PC-3 (cell line): Measurements from ENCODE around the gene ELF4. TPM values are rescaled to one million over a fixed set of nuclear protein-coding genes. Genes with fewer than 3 reads are reported as not detected.

Experiments used
- ATAC-seq: fragments of 200-7000 bp; cut with Tn5 transposase; 2 replicates; pipeline ENCODE4 v1.9.1; 2020; ENCODE audit warnings: mild to moderate bottlenecking, moderate library complexity
- BruUV-seq: library from RNA; stranded (reverse); fragments of 400-500 nt; replicated peaks from 2 replicates; lab custom pipeline; 2021; lab: Mats Ljungman, UMichigan
- CTCF ChIA-PET: fragments of 300-600 bp; sonication (Branson Sonifier 250); formaldehyde crosslinking; loops from one replicate; lab custom pipeline; 2022; ENCODE audit warnings: antibody characterized with exemption; lab: Charles Lee
- POLR2A ChIA-PET: fragments of 300-600 bp; sonication (Branson Sonifier 250); formaldehyde crosslinking; loops from one replicate; lab custom pipeline; 2022; ENCODE audit warnings: antibody characterized with exemption; ENCODE audit not compliant: unreplicated experiment; lab: Charles Lee
- DNase-seq: peaks from one replicate; pipeline ENCODE4 v3.0.0-alpha.2; 2015
- H2AFZ ChIP-seq: fragments of 300-600 bp; sonication (generic); 2 replicates; pipeline ENCODE4 v1.6.0; 2016; ENCODE audit warnings: antibody characterized with exemption, low read length
- H3F3A ChIP-seq: fragments of 300-600 bp; sonication (generic); one replicate; pipeline ENCODE4 v1.6.0; 2017; ENCODE audit warnings: antibody characterized with exemption, low read length, control low read depth, mild to moderate bottlenecking; ENCODE audit not compliant: unreplicated experiment
- H3K27ac ChIP-seq: fragments of 300-600 bp; sonication (generic); 2 replicates; pipeline ENCODE4 v1.5.1; 2016; ENCODE audit warnings: mild to moderate bottlenecking, low read length
- H3K27me3 ChIP-seq: fragments of 300-600 bp; sonication (generic); 2 replicates; pipeline ENCODE4 v1.6.1; 2016; ENCODE audit warnings: low read length, mixed read lengths
- H3K36me3 ChIP-seq: fragments of 300-600 bp; sonication (generic); 2 replicates; pipeline ENCODE4 v1.6.1; 2016; ENCODE audit warnings: low read depth, mixed run types, low read length, mixed read lengths
- H3K4me1 ChIP-seq: fragments of 300-600 bp; sonication (generic); 2 replicates; pipeline ENCODE4 v1.5.1; 2016; ENCODE audit warnings: low read length; ENCODE audit not compliant: insufficient read depth
- H3K4me2 ChIP-seq: fragments of 300-600 bp; sonication (generic); 2 replicates; pipeline ENCODE4 v1.6.0; 2016; ENCODE audit warnings: low read length
- H3K4me3 ChIP-seq: fragments of 300-600 bp; sonication (generic); 2 replicates; pipeline ENCODE4 v1.5.1; 2016; ENCODE audit warnings: mild to moderate bottlenecking, low read length, mixed read lengths
- H3K79me2 ChIP-seq: fragments of 300-600 bp; sonication (generic); 2 replicates; pipeline ENCODE4 v1.6.1; 2017; ENCODE audit warnings: low read length, mixed read lengths
- H3K9ac ChIP-seq: fragments of 300-600 bp; sonication (generic); 2 replicates; pipeline ENCODE4 v1.6.0; 2016; ENCODE audit warnings: mild to moderate bottlenecking, low read length
- H3K9me2 ChIP-seq: fragments of 300-600 bp; sonication (generic); replicated peaks from 2 replicates; pipeline ENCODE4 v1.6.1; 2016; ENCODE audit warnings: mixed run types, low read length, mixed read lengths
- H3K9me3 ChIP-seq: fragments of 300-600 bp; sonication (generic); 2 replicates; pipeline ENCODE4 v1.6.1; 2016; ENCODE audit warnings: low read length, mixed read lengths
- H4K20me1 ChIP-seq: fragments of 300-600 bp; sonication (generic); 2 replicates; pipeline ENCODE4 v1.6.1; 2016; ENCODE audit warnings: low read length, mixed read lengths
- CTCF ChIP-seq: fragments of 300-600 bp; sonication (generic); conservative IDR thresholded peaks from 2 replicates; pipeline ENCODE4 v1.5.1; 2017; ENCODE audit warnings: antibody characterized with exemption, low read depth, mild to moderate bottlenecking, low read length
- EZH2 ChIP-seq: fragments of 300-600 bp; sonication (generic); IDR thresholded peaks from one replicate; pipeline ENCODE4 v1.6.1; 2017; ENCODE audit warnings: antibody characterized with exemption, mild to moderate bottlenecking, low read length; ENCODE audit not compliant: unreplicated experiment
- EZH2phosphoT487 ChIP-seq: fragments of 300-600 bp; sonication (generic); IDR thresholded peaks from 2 replicates; pipeline ENCODE4 v1.6.1; 2018; ENCODE audit warnings: mild to moderate bottlenecking, antibody characterized with exemption, low read length, borderline replicate concordance
- intact Hi-C: fragments of 100-400 bp; cut with micrococcal nuclease; formaldehyde crosslinking; loops from 2 replicates; pipeline ENCODE4 v1.9.0; 2023
- total RNA-seq: library from RNA; depleted of rRNA; stranded (reverse); fragments of >200 nt; gene quantifications from 2 replicates; pipeline ENCODE4 v1.2.3, GENCODE V29; 2014

ELF4 gene
- total RNA-seq, 1 experiment from 2014 or later = 23.4 TPM

- no peak overlapping the region for H2AFZ ChIP-seq
- H3K4me1 ChIP-seq = peaks cover 5% of the 10 kb centered on the region; the same call in 1 of the 2 replicates
- H3K9me3 ChIP-seq = no peaks in the 10 kb centered on the region
- DNase-seq = no peak
- no peaks in the 10 kb centered on the region for H3K79me2 ChIP-seq
- no TSS peak for BruUV-seq
- H3K4me2 ChIP-seq = no peak overlapping the region
- ChIA-PET CTCF (no interaction called here), POLR2A (no interaction called here)
- H3K36me3 ChIP-seq = no peaks in the 10 kb centered on the region
- intact Hi-C loops = no loop called here
- H4K20me1 ChIP-seq = no peaks in the 10 kb centered on the region
- H3K9me2 ChIP-seq = no peaks in the 10 kb centered on the region
- TF ChIP-seq EZH2phosphoT487 (no peak), EZH2 (no peak), CTCF (no peak)
- H3K27me3 ChIP-seq = no peaks in the 10 kb centered on the region
- no peak overlapping the region for H3K27ac ChIP-seq
- ATAC-seq = no peak
- no peak overlapping the region for H3K9ac ChIP-seq
- H3K4me3 ChIP-seq = no peak overlapping the region
- H3F3A ChIP-seq = no peaks in the 10 kb centered on the region
Measured at GRCh38 chrX:130058652-130059051, 51.6 kb downstream of the ELF4 start.

- intact Hi-C loops = no loop called here
- no peak overlapping the region for H3K4me2 ChIP-seq
- peaks cover 5% of the 10 kb centered on the region; the same call in 1 of the 2 replicates for H3K4me1 ChIP-seq
- H3K27me3 ChIP-seq = no peaks in the 10 kb centered on the region
- DNase-seq (no peak), ATAC-seq (no peak)
- CTCF ChIA-PET = no interaction called here
- TF ChIP-seq EZH2phosphoT487 = no peak
- TF ChIP-seq CTCF = no peak
- TF ChIP-seq EZH2 = no peak
- no peaks in the 10 kb centered on the region for H3K36me3 ChIP-seq
- H4K20me1 ChIP-seq = no peaks in the 10 kb centered on the region
- no peaks in the 10 kb centered on the region for H3K9me3 ChIP-seq
- no peak overlapping the region for H3K4me3 ChIP-seq
- H3K9me2 ChIP-seq = no peaks in the 10 kb centered on the region
- H3K27ac ChIP-seq = no peak overlapping the region
- H3K9ac ChIP-seq = no peak overlapping the region
- BruUV-seq = no TSS peak
- POLR2A ChIA-PET = interaction anchor here (0.5 kb wide), 1 partner anchor 51 kb away, joined by 15 read pairs; no protein-coding TSS in a partner anchor
- H3F3A ChIP-seq = no peaks in the 10 kb centered on the region
- H2AFZ ChIP-seq = no peak overlapping the region
- no peaks in the 10 kb centered on the region for H3K79me2 ChIP-seq
Measured at GRCh38 chrX:130057209-130057608, 53.1 kb downstream of the ELF4 start.

- Histone ChIP-seq H3K4me3 (no peak overlapping the region), H3K27ac (no peak overlapping the region), H3K9me2 (no peaks in the 10 kb centered on the region), H3F3A (no peaks in the 10 kb centered on the region), H3K4me2 (no peak overlapping the region), H3K9me3 (no peaks in the 10 kb centered on the region), H3K27me3 (no peaks in the 10 kb centered on the region), H4K20me1 (no peaks in the 10 kb centered on the region), H3K9ac (no peak overlapping the region), H2AFZ (no peak overlapping the region), H3K79me2 (no peaks in the 10 kb centered on the region), H3K4me1 (peaks cover 3% of the 10 kb centered on the region; the same call in 1 of the 2 replicates), H3K36me3 (no peaks in the 10 kb centered on the region)
- ChIA-PET CTCF (no interaction called here), POLR2A (no interaction called here)
- DNase-seq = no peak
- BruUV-seq = no TSS peak
- no peak for TF ChIP-seq EZH2phosphoT487
- TF ChIP-seq EZH2 = no peak
- TF ChIP-seq CTCF = no peak
- intact Hi-C loops = no loop called here
- no peak for ATAC-seq
Measured at GRCh38 chrX:130055899-130056298, 54.4 kb downstream of the ELF4 start.
